Right ventricle myocardium superior (tissue), 1 donor: Measurements from ENCODE around the gene ASPHD1. TPM values are rescaled to one million over a fixed set of nuclear protein-coding genes. Genes with fewer than 3 reads are reported as not detected.
"Not testable (repeated sequence)": the region's sequence is repeated elsewhere in the genome, so short reads cannot be mapped to it uniquely, and the experiment has no call there.

Experiments used
- ATAC-seq: fragments of 200-7000 bp; cut with Tn5 transposase; one replicate; pipeline ENCODE4 v1.9.1; 2020; ENCODE audit warnings: mild to moderate bottlenecking; ENCODE audit not compliant: poor library complexity
- DNase-seq: peaks from one replicate; pipeline ENCODE4 v3.0.0-alpha.2; 2020
- intact Hi-C: fragments of 100-400 bp; cut with DNase I; formaldehyde crosslinking; loops from one replicate; pipeline ENCODE4 v1.11.2; 2022
- total RNA-seq: library from RNA; stranded (reverse); fragmentation: NEBNext Ultra II Directional; extraction: Animal tissue kit (Norgen Biotek cat#: 25700); gene quantifications from one replicate; pipeline ENCODE4 v1.2.1, GENCODE V29; 2021
- donor health status: DM: no; HTN: yes; CAD: no; lungs with severe emphysema.

ASPHD1 gene
- total RNA-seq, 1 donor from 2014 or later, result not detected

- intact Hi-C loops, result loop anchor here (5.0 kb wide), 1 partner anchor 82 kb away; no protein-coding TSS in a partner anchor
- ATAC-seq, result no peak
Observed at GRCh38 chr16:29925105-29925756, 24.9 kb downstream of the ASPHD1 start.

DNA sequence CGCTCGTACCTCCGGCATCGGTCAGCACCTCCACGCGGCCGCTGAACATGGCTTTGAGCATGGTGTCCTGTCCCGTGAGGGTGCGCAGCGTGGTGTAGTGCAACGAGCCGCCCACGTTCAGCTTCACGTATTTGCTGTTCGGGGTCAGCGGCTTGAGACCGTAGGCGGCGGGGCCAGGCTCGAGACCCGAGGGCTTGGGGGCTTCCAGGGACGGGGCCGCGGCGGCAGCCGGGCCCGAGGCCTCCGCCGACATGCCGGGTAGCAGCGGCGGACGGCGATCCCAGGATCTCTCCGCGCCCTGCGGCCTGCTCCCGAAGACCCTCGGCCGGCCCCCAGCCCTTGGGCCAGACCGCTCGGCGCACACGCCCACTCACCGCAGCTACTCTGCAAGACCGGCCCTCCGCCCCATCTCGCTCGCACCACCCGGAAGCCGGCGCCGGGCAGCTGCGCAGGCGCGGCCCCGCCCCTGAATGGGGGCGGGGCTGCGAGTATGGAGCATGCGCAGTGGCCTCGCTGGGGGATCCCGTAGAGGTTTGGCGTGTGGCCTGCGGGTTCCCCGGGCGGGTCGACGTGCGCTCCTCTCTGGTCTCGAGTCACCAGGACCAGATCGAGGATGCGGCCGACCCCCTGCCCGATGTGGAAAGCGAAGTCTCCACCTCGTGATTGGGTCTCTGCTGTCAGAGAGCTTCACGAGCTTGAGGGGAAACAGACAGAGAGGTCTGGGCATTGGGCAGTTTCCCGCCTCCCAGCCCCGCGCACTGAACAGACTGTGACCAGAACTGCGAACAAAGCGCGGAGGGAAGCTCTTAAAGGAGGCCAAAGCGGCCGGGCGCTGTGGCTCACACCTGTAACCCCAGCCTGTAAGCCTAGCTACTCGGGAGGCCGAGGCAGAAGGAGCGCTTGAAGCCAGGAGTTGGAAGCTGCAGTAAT, 25.8 kb downstream of the ASPHD1 start, which contains the start of gene KCTD13:
KCTD13 (minus strand) TSS at position 446 of the 930 bp plus-strand sequence; CDS start at position 253, 193 bp downstream.
- peak; percentile 99 for ATAC-seq
- intact Hi-C loops, result loop anchor here (2.0 to 5.0 kb wide), 2 partner anchors 35 to 81 kb away; no protein-coding TSS in a partner anchor
- peak; percentile 91 for DNase-seq

More at GRCh38 chr16:29925105-29925756, 24.9 kb downstream of the ASPHD1 start:
- DNase-seq, result no peak

DNA sequence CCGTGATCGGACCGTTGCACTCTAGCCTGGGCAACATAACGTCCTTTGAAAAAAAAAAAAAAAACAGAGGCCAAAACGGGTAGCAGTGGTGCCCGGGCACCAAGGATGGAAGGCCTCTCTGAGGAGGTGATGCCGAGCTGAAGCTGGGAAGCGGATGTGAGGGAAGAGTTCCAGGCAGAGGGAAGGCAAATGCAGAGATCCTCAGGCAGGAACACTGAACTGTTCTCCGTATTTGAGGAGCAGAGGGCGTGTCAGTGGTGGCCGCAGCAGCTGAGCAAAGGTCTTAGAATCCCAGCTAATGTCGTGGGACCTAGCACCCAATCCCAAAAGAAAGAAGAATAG, 26.4 kb downstream of the ASPHD1 start:
- DNase-seq, result no peak
- intact Hi-C loops, result loop anchor here (2.0 to 5.0 kb wide), 2 partner anchors 34 to 81 kb away; no protein-coding TSS in a partner anchor

GRCh38 chr16:29927070-29927905, 27.0 kb downstream of the ASPHD1 start:
- ATAC-seq, result no peak
- intact Hi-C loops, result loop anchor here (2.0 to 5.0 kb wide), 2 partner anchors 34 to 80 kb away; no protein-coding TSS in a partner anchor
- no peak for DNase-seq

More for the DNA sequence above, 26.4 kb downstream of the ASPHD1 start:
- peak; percentile 54 for ATAC-seq

DNA sequence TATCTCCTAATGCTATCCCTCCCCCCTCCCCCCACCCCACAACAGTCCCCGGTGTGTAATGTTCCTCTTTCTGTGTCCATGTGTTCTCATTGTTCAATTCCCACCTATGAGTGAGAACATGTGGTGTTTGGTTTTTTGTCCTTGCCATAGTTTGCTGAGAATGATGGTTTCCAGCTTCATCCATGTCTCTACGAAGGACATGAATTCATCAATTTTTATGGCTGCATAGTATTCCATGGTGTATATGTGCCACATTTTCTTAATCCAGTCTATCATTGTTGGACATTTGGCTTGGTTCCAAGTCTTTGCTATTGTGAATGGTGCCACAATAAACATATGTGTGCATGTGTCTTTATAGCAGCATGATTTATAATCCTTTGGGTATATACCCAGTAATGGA, 31.5 kb downstream of the ASPHD1 start:
- intact Hi-C loops, result loop anchor here (10.0 kb wide), 1 partner anchor 57 kb away; no protein-coding TSS in a partner anchor
- not testable (repeated sequence) for ATAC-seq, DNase-seq

DNA sequence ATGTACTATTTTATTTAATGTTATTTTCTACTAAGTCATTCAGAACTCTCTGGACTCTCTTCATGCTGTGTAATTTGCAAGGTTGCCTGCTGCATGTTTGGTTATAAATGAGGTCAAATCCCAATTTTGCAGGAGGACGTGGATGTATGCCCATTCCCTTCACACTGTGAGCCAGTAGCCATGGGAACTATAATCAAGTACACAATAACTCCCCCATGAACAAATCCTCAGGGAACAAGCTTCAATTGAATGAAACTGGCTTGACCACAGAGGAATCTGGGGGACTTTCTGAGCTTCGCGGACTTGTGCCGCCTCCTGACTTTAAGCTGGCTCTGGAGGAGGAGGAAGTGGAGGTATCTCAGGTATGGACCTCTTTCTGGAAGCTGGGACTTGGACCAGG, 40.4 kb downstream of the ASPHD1 start:
- intact Hi-C loops, result no loop called here
- no peak for DNase-seq
- no peak for ATAC-seq

- DNase-seq (no peak), ATAC-seq (peak; percentile 51)
- intact Hi-C loops, result no loop called here
Observed at GRCh38 chr16:29943846-29944799, 43.8 kb downstream of the ASPHD1 start.

DNA sequence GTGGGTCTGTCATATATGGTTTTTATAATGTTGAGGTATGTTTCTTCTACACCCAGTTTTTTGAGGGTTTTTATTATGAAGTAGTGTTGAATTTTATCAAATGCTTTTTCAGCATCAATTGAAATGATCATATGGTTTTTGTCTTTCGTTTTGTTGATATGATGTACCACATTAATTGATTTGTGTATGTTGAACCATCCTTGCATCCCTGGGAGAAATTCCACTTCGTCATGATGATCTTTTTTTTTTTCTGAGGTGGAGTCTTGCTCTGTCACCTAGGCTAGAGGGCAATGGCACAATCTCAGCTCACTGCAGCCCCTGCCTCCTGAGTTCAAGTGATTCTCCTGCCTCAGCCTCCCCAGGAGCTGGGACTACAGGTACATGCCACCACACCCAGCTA, 47.6 kb downstream of the ASPHD1 start:
- DNase-seq (no peak), ATAC-seq (no peak)
- intact Hi-C loops, result no loop called here

DNA sequence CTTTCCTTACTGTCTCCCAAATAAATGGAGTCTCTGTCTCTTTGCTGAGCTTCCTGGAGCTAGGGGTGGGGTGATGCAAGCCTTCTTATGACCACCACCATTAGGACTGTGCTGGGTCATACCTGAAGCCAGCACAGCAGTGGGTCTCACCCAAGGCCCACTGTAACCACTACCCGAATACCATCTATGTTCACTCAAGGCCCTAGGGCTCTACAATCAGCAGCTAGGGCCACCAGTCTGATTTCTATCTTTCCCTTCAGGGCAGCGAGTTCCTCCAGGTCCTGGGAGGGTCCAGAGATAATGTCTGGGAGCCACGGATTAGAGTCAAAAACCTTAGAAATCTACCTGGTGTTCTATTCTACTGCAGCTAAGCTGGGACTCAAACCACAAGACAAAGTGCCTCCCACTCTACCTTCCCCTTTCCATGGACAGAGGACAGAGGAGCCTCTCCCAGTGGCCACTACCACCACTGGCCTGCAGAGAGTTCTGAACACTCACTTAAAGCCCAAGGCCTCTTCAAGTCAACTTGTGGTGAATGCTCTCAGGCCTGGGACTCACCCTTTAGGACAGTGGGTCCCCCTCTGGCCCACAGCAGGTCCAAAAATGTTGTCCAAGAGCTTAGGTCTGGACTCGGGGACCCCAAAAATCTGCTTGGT, 50.6 kb downstream of the ASPHD1 start:
- DNase-seq (no peak), ATAC-seq (no peak)
- intact Hi-C loops, result no loop called here

GRCh38 chr16:29951625-29952365, 51.5 kb downstream of the ASPHD1 start:
- intact Hi-C loops, result no loop called here
- no peak for DNase-seq

More at GRCh38 chr16:29951625-29952365, 51.5 kb downstream of the ASPHD1 start:
- no peak for ATAC-seq

Other genes with a start within 250 kb of the ASPHD1 start
- gene SPN, start 237.2 kb upstream of the ASPHD1 start, total RNA-seq, result 0.91 TPM
- 31.8 TPM for gene QPRT, start 221.3 kb upstream of the ASPHD1 start, total RNA-seq
- gene C16orf54, start 154.5 kb upstream of the ASPHD1 start, total RNA-seq, result 0.65 TPM
- not detected for gene ZG16, start 122.2 kb upstream of the ASPHD1 start, total RNA-seq
- gene KIF22, start 109.7 kb upstream of the ASPHD1 start, total RNA-seq, result 59.8 TPM
- gene MAZ, start 94.0 kb upstream of the ASPHD1 start, total RNA-seq, result 74.0 TPM
- 3.3 TPM for gene PRRT2, start 88.3 kb upstream of the ASPHD1 start, total RNA-seq
- 14.7 TPM for gene PAGR1, start 84.3 kb upstream of the ASPHD1 start, total RNA-seq
- gene MVP, start 80.0 kb upstream of the ASPHD1 start, total RNA-seq, result 45.5 TPM
- 63.0 TPM for gene CDIPT, start 37.3 kb upstream of the ASPHD1 start, total RNA-seq
- gene SEZ6L2, start 938 bp upstream of the ASPHD1 start, total RNA-seq, result 0.70 TPM
- 6.6 TPM for gene KCTD13, start 25.7 kb downstream of the ASPHD1 start, total RNA-seq
- 70.6 TPM for gene TMEM219, start 61.6 kb downstream of the ASPHD1 start, total RNA-seq
- gene TAOK2, start 73.4 kb downstream of the ASPHD1 start, total RNA-seq, result 29.7 TPM
- gene HIRIP3, start 95.1 kb downstream of the ASPHD1 start, total RNA-seq, result 19.5 TPM
- gene INO80E, start 95.8 kb downstream of the ASPHD1 start, total RNA-seq, result 28.0 TPM
- gene DOC2A, start 110.5 kb downstream of the ASPHD1 start, total RNA-seq, result 0.13 TPM
- not detected for gene C16orf92, start 122.7 kb downstream of the ASPHD1 start, total RNA-seq
- not detected for gene TLCD3B, start 130.8 kb downstream of the ASPHD1 start, total RNA-seq
- 3,843 TPM for gene ALDOA, start 165.3 kb downstream of the ASPHD1 start, total RNA-seq
- gene PPP4C, start 175.5 kb downstream of the ASPHD1 start, total RNA-seq, result 33.2 TPM
- gene TBX6, start 191.4 kb downstream of the ASPHD1 start, total RNA-seq, result 1.0 TPM
- 64.1 TPM for gene YPEL3, start 195.7 kb downstream of the ASPHD1 start, total RNA-seq
- gene GDPD3, start 213.0 kb downstream of the ASPHD1 start, total RNA-seq, result 2.6 TPM
- gene MAPK3, start 222.7 kb downstream of the ASPHD1 start, total RNA-seq, result 50.8 TPM